SK-N-SH treated with all-trans-retinoic acid at 6 μM for 48 hours (cell line): Measurements from ENCODE around the gene CFAP210.

Source experiments
- ARNTL ChIP-seq: fragments of 450-650 bp; formaldehyde crosslinking; IDR thresholded peaks from 2 replicates; pipeline ENCODE4 v1.5.0; 2020; ENCODE audit warnings: low read depth, mild to moderate bottlenecking, moderate library complexity, borderline replicate concordance
- CSDC2 ChIP-seq: fragments of 250-450 bp; sonication (Bioruptor Pico); IDR thresholded peaks from 2 replicates; pipeline ENCODE4 v1.5.0; 2020; ENCODE audit warnings: mild to moderate bottlenecking, moderate library complexity
- ESRRG ChIP-seq: fragments of 250-450 bp; sonication (Bioruptor Pico); IDR thresholded peaks from 2 replicates; pipeline ENCODE4 v1.6.1; 2021; ENCODE audit warnings: mild to moderate bottlenecking
- ISL1 ChIP-seq: fragments of 250-450 bp; sonication (Bioruptor Pico); IDR thresholded peaks from 2 replicates; pipeline ENCODE4 v2.1.2; 2022; ENCODE audit warnings: mild to moderate bottlenecking, moderate library complexity
- SNAI2 ChIP-seq: fragments of 250-450 bp; sonication (Bioruptor Pico); IDR thresholded peaks from 2 replicates; pipeline ENCODE4 v1.5.0; 2020; ENCODE audit warnings: mild to moderate bottlenecking, moderate library complexity
- ZC3H10 ChIP-seq: fragments of 250-450 bp; sonication (Bioruptor Pico); IDR thresholded peaks from 2 replicates; pipeline ENCODE4 v1.5.1; 2021; ENCODE audit warnings: mild to moderate bottlenecking, moderate library complexity
- ZFP3 ChIP-seq: fragments of 250-450 bp; sonication (Bioruptor Pico); IDR thresholded peaks from 2 replicates; pipeline ENCODE4 v1.5.0; 2020; ENCODE audit warnings: mild to moderate bottlenecking, moderate library complexity
- ZNF565 ChIP-seq: fragments of 450-650 bp; formaldehyde crosslinking; conservative IDR thresholded peaks from 2 replicates; pipeline ENCODE4 v1.5.0; 2020; ENCODE audit warnings: low read depth, mild to moderate bottlenecking, moderate library complexity

DNA sequence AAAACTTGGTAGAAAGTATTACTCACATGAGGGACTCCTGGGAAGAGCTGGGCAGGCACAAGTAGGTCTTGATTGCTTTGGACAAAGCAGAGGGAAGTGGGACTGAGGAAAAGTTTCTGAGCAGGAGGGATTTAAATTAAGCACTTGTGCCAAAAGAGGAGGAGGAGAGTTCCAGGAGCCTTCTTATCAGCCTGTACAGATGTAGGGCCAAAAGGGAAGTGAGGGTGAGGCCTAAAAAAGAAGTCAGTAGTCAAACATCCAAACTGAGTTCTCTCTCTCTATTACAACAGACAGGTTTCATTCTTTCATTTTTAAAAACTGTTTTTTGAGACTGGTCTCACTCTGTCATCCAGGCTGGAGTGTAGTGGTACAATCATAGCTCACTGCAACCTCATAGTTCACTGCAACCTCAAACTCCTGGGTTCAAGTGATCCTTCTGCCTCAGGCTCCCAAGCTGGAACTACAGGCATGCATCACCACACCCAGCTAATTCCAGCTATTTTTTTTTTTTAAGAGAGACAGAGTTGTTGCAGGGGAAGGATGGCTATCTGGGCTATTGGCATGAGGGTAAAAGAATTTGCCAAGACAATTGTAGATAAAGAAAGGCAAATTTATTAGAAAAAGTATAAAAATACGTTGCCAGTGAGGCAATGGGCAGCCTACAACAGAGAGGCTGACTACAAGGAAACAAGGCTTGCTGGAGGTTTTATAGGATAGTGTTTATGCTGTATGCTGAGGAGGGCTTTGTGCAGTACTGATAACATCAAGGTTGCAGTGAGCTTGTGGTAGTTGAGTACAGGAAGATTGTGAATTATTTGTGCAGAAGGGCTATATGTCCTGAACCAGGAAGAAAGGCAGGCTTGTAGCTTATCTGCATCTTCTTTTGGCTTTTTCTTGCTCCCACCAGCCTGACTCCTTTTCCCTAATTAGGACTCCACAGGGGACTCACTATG is 29.0 kb downstream of the CFAP210 start:
- TF ChIP-seq ARNTL, result no peak
- no peak for TF ChIP-seq CSDC2 (CRISPR knock-in tag)
- TF ChIP-seq ISL1, result no peak
- TF ChIP-seq ZC3H10, result no peak
- no peak for TF ChIP-seq ESRRG
- TF ChIP-seq ZNF565 (CRISPR knock-in tag), result no peak
- TF ChIP-seq SNAI2 (CRISPR knock-in tag), result no peak
- no peak for TF ChIP-seq ZFP3
